Measurements from ENCODE around the gene RAB8B.
"Not testable (repeated sequence)": the region's sequence is repeated elsewhere in the genome, so short reads cannot be mapped to it uniquely, and the experiment has no call there.

Gene RAB8B

GRCh38 chr15:63233667-63234423 lies 44.4 kb downstream of the RAB8B start:
- H3K4me1 ChIP-seq (ENCODE audit: low read length): peaks cover 3% of the 10 kb centered on the region
- TF ChIP-seq CTCF (IDR thresholded peaks at IDR 0.05; ENCODE audit: low read length) (no peak), EZH2 (optimal IDR thresholded peaks at IDR 0.05; ENCODE audit: low read depth, low read length) (no peak), EZH2phosphoT487 (IDR thresholded peaks at IDR 0.05; ENCODE audit: low read length) (no peak)
- no peaks in the 10 kb centered on the region for H3K9me3 ChIP-seq (replicated peaks; ENCODE audit: insufficient read depth, low read length)
- H3K27me3 ChIP-seq (replicated peaks; ENCODE audit: insufficient read depth, low read length): no peaks in the 10 kb centered on the region
- 0 out of 2 replicates have a peak, but pooled peaks cover 5% of the 10 kb centered on the region for H3K79me2 ChIP-seq (ENCODE audit: low read length)
- no peak for DNase-seq
- no peaks in the 10 kb centered on the region for H3K36me3 ChIP-seq (replicated peaks; ENCODE audit: insufficient read depth, low read length)
- H3K4me2 ChIP-seq (ENCODE audit: low read depth, low read length): no peak overlapping the region
- H3F3A ChIP-seq (ENCODE audit: insufficient read depth, low read length): no peaks in the 10 kb centered on the region
- no peak overlapping the region for H3K4me3 ChIP-seq (ENCODE audit: low read length)
- no peaks in the 10 kb centered on the region for H3K9me2 ChIP-seq (replicated peaks; ENCODE audit: insufficient read depth, low read length)
- H2AFZ ChIP-seq (ENCODE audit: low read length): no peak overlapping the region
- no peak overlapping the region for H3K27ac ChIP-seq (ENCODE audit: low read length)
- H3K9ac ChIP-seq (ENCODE audit: low read length): no peak overlapping the region
- H4K20me1 ChIP-seq (ENCODE audit: insufficient read depth, low read length): no peaks in the 10 kb centered on the region

- Histone ChIP-seq H4K20me1 (ENCODE audit: insufficient read depth, low read length) (no peaks in the 10 kb centered on the region), H3K27me3 (replicated peaks; ENCODE audit: insufficient read depth, low read length) (no peaks in the 10 kb centered on the region), H3K36me3 (replicated peaks; ENCODE audit: insufficient read depth, low read length) (no peaks in the 10 kb centered on the region), H3F3A (ENCODE audit: insufficient read depth, low read length) (no peaks in the 10 kb centered on the region), H3K9me3 (replicated peaks; ENCODE audit: insufficient read depth, low read length) (no peaks in the 10 kb centered on the region), H3K4me3 (ENCODE audit: low read length) (no peak overlapping the region), H3K4me2 (ENCODE audit: low read depth, low read length) (no peak overlapping the region), H2AFZ (ENCODE audit: low read length) (no peak overlapping the region), H3K9ac (ENCODE audit: low read length) (no peak overlapping the region), H3K27ac (ENCODE audit: low read length) (no peak overlapping the region), H3K79me2 (ENCODE audit: low read length) (0 out of 2 replicates have a peak, but pooled peaks cover 5% of the 10 kb centered on the region), H3K9me2 (replicated peaks; ENCODE audit: insufficient read depth, low read length) (no peaks in the 10 kb centered on the region), H3K4me1 (ENCODE audit: low read length) (peaks cover 3% of the 10 kb centered on the region)
- DNase-seq: no peak
- TF ChIP-seq EZH2phosphoT487 (IDR thresholded peaks at IDR 0.05; ENCODE audit: low read length): no peak
- no peak for TF ChIP-seq EZH2 (optimal IDR thresholded peaks at IDR 0.05; ENCODE audit: low read depth, low read length)
- TF ChIP-seq CTCF (IDR thresholded peaks at IDR 0.05; ENCODE audit: low read length): no peak
Measured at GRCh38 chr15:63234451-63234870, 45.1 kb downstream of the RAB8B start.

- H3K36me3 ChIP-seq (replicated peaks; ENCODE audit: insufficient read depth, low read length): no peaks in the 10 kb centered on the region
- H3K9me2 ChIP-seq (replicated peaks; ENCODE audit: insufficient read depth, low read length): no peaks in the 10 kb centered on the region
- no peak overlapping the region for H3K27ac ChIP-seq (ENCODE audit: low read length)
- H3K9ac ChIP-seq (ENCODE audit: low read length): no peak overlapping the region
- H3K4me1 ChIP-seq (ENCODE audit: low read length): peaks cover 3% of the 10 kb centered on the region
- no peaks in the 10 kb centered on the region for H3K27me3 ChIP-seq (replicated peaks; ENCODE audit: insufficient read depth, low read length)
- H4K20me1 ChIP-seq (ENCODE audit: insufficient read depth, low read length): no peaks in the 10 kb centered on the region
- H2AFZ ChIP-seq (ENCODE audit: low read length): no peak overlapping the region
- TF ChIP-seq CTCF (IDR thresholded peaks at IDR 0.05; ENCODE audit: low read length) (no peak), EZH2phosphoT487 (IDR thresholded peaks at IDR 0.05; ENCODE audit: low read length) (no peak), EZH2 (optimal IDR thresholded peaks at IDR 0.05; ENCODE audit: low read depth, low read length) (no peak)
- peaks cover 8% of the 10 kb centered on the region; the same call in 1 of the 2 replicates for H3K79me2 ChIP-seq (ENCODE audit: low read length)
- no peak overlapping the region for H3K4me2 ChIP-seq (ENCODE audit: low read depth, low read length)
- H3K9me3 ChIP-seq (replicated peaks; ENCODE audit: insufficient read depth, low read length): no peaks in the 10 kb centered on the region
- no peak overlapping the region for H3K4me3 ChIP-seq (ENCODE audit: low read length)
- no peak for DNase-seq
- H3F3A ChIP-seq (ENCODE audit: insufficient read depth, low read length): no peaks in the 10 kb centered on the region
Measured at GRCh38 chr15:63236272-63236671, 46.9 kb downstream of the RAB8B start.

- not testable (repeated sequence) for H3K4me1 ChIP-seq (ENCODE audit: low read length); H3K9me3 ChIP-seq (replicated peaks; ENCODE audit: insufficient read depth, low read length); H2AFZ ChIP-seq (ENCODE audit: low read length); H3K9ac ChIP-seq (ENCODE audit: low read length); H3K36me3 ChIP-seq (replicated peaks; ENCODE audit: insufficient read depth, low read length); H4K20me1 ChIP-seq (ENCODE audit: insufficient read depth, low read length); DNase-seq; H3K4me3 ChIP-seq (ENCODE audit: low read length); H3K27me3 ChIP-seq (replicated peaks; ENCODE audit: insufficient read depth, low read length); H3F3A ChIP-seq (ENCODE audit: insufficient read depth, low read length); H3K4me2 ChIP-seq (ENCODE audit: low read depth, low read length); H3K27ac ChIP-seq (ENCODE audit: low read length); H3K9me2 ChIP-seq (replicated peaks; ENCODE audit: insufficient read depth, low read length)
- H3K79me2 ChIP-seq (ENCODE audit: low read length): peaks cover 13% of the 10 kb centered on the region; the same call in 1 of the 2 replicates
Measured at GRCh38 chr15:63237086-63237485, 47.7 kb downstream of the RAB8B start.

Data from MM.1S (cell line).